Activated naive CD8-positive, alpha-beta T cell treated with anti-CD3 and anti-CD28 coated beads, Interleukin-2, amount 10 ng/mL, durations not matched to agents 7 days and 5 days (primary cell): ENCODE results near the gene ASCL4. TPM values are rescaled to one million over a fixed set of nuclear protein-coding genes. Genes with fewer than 3 reads are reported as not detected.

Experiments
- ATAC-seq: fragments of 150-1000 bp; cut with Tn5 transposase; one replicate; pipeline ENCODE4 v1.10.0; 2021; ENCODE audit warnings: low read depth, moderate library complexity
- POLR2A ChIA-PET: fragments of 350-600 bp; sonication (Branson Sonifier 250); formaldehyde crosslinking; loops from one replicate; lab custom pipeline; 2021; ENCODE audit warnings: antibody characterized with exemption; lab: Charles Lee
- DNase-seq: peaks from one replicate; pipeline ENCODE4 v3.0.0; 2021
- H3K27ac Mint-ChIP-seq: one replicate; pipeline ENCODE4 v1.8.0; 2022; ENCODE audit warnings: mild to moderate bottlenecking, mixed read lengths
- H3K27me3 Mint-ChIP-seq: one replicate; pipeline ENCODE4 v1.8.0; 2022; ENCODE audit warnings: mild to moderate bottlenecking, moderate library complexity, mixed read lengths
- H3K36me3 Mint-ChIP-seq: one replicate; pipeline ENCODE4 v1.8.0; 2021; ENCODE audit warnings: mild to moderate bottlenecking, mixed read lengths
- H3K4me1 Mint-ChIP-seq: one replicate; pipeline ENCODE4 v1.8.0; 2021; ENCODE audit warnings: mixed read lengths
- H3K4me3 Mint-ChIP-seq: one replicate; pipeline ENCODE4 v1.8.0; 2022; ENCODE audit warnings: mild to moderate bottlenecking, moderate library complexity, mixed read lengths
- H3K9me3 Mint-ChIP-seq: one replicate; pipeline ENCODE4 v1.8.0; 2021; ENCODE audit warnings: mixed read lengths
- total RNA-seq, 2 experiments: library from RNA; stranded (reverse); gene quantifications; one replicate each; pipeline ENCODE4 v1.2.3, GENCODE V29; 2021

ASCL4 gene
- total RNA-seq, 2 experiments from 2014 or later: not detected

- peaks cover 17% of the 10 kb centered on the region for H3K9me3 Mint-ChIP-seq
- no peaks in the 10 kb centered on the region for H3K4me1 Mint-ChIP-seq
- peaks cover 5% of the 10 kb centered on the region for H3K27me3 Mint-ChIP-seq
- POLR2A ChIA-PET: no interaction called here
- no peak for DNase-seq
- no peak overlapping the region for H3K4me3 Mint-ChIP-seq
- H3K36me3 Mint-ChIP-seq: peaks cover 2% of the 10 kb centered on the region
- ATAC-seq: no peak
- H3K27ac Mint-ChIP-seq: no peak overlapping the region
Measured at GRCh38 chr12:107822356-107822755, 47.9 kb downstream of the ASCL4 start.

Other genes starting within 250 kb of the ASCL4 start
- 10 to 100 TPM; 32.9 to 37.3 TPM for gene PWP1, start 88.9 kb upstream of the ASCL4 start, total RNA-seq
- gene PRDM4, start 13.6 kb upstream of the ASCL4 start, total RNA-seq: 10 to 100 TPM; 24.4 to 28.3 TPM